Hepatocyte (in vitro differentiated cells): ENCODE measurements around the gene EEF1AKMT1. TPM values are rescaled to one million over a fixed set of nuclear protein-coding genes. Genes with fewer than 3 reads are reported as not detected.

ENCODE experiments used
- DNase-seq: peaks from one replicate; pipeline ENCODE4 v3.0.0-alpha.2; 2016; ENCODE audit warnings: low spot score
- H2AFZ ChIP-seq: fragments of 200-600 bp; sonication (generic); 2 replicates; pipeline ENCODE4 v1.6.0; 2016; ENCODE audit warnings: antibody characterized with exemption, mild to moderate bottlenecking
- H3K27ac ChIP-seq: fragments of 200-600 bp; sonication (generic); 2 replicates; pipeline ENCODE4 v1.5.1; 2016; ENCODE audit warnings: mild to moderate bottlenecking
- H3K27me3 ChIP-seq: fragments of 200-600 bp; sonication (generic); 2 replicates; pipeline ENCODE4 v1.6.1; 2016
- H3K36me3 ChIP-seq: fragments of 200-600 bp; sonication (generic); replicated peaks from 2 replicates; pipeline ENCODE4 v1.5.1; 2016; ENCODE audit warnings: low read depth; ENCODE audit not compliant: insufficient read depth
- H3K4me1 ChIP-seq: fragments of 200-600 bp; sonication (generic); 2 replicates; pipeline ENCODE4 v1.5.1; 2016; ENCODE audit warnings: mild to moderate bottlenecking, moderate library complexity; ENCODE audit not compliant: insufficient read depth
- H3K4me2 ChIP-seq: fragments of 200-600 bp; sonication (generic); 2 replicates; pipeline ENCODE4 v1.6.0; 2016
- H3K4me3 ChIP-seq: fragments of 200-600 bp; sonication (generic); 2 replicates; pipeline ENCODE4 v1.5.1; 2016; ENCODE audit warnings: mild to moderate bottlenecking
- H3K79me2 ChIP-seq: fragments of 200-600 bp; sonication (generic); 2 replicates; pipeline ENCODE4 v1.6.0; 2017; ENCODE audit warnings: mild to moderate bottlenecking
- H3K9me2 ChIP-seq: fragments of 200-600 bp; sonication (generic); replicated peaks from 2 replicates; pipeline ENCODE4 v1.6.0; 2017; ENCODE audit warnings: mild to moderate bottlenecking; ENCODE audit not compliant: insufficient read depth
- H3K9me3 ChIP-seq: fragments of 200-600 bp; sonication (generic); 2 replicates; pipeline ENCODE4 v1.5.1; 2016; ENCODE audit warnings: low read depth, mild to moderate bottlenecking
- H4K20me1 ChIP-seq: fragments of 200-600 bp; sonication (generic); 2 replicates; pipeline ENCODE4 v1.6.0; 2016; ENCODE audit warnings: mild to moderate bottlenecking; ENCODE audit not compliant: insufficient read depth, poor library complexity, severe bottlenecking
- EZH2 ChIP-seq: fragments of 200-600 bp; sonication (generic); IDR thresholded peaks from 2 replicates; pipeline ENCODE4 v1.6.1; 2016; ENCODE audit warnings: antibody characterized with exemption, mild to moderate bottlenecking, borderline replicate concordance
- EZH2phosphoT487 ChIP-seq: fragments of 200-600 bp; sonication (generic); IDR thresholded peaks from one replicate; pipeline ENCODE4 v1.6.1; 2018; ENCODE audit warnings: antibody characterized with exemption, mild to moderate bottlenecking, low read depth, moderate library complexity; ENCODE audit not compliant: unreplicated experiment, severe bottlenecking
- WGBS: methylation state at CpG from one replicate; pipeline ENCODE4 v1.1.6; 2016; ENCODE audit warnings: low lambda C conversion rate; ENCODE audit errors: missing lambda C conversion rate; 5-methylcytosine and 5-hydroxymethylcytosine counted together
- polyA plus RNA-seq: library from polyadenylated mRNA; unstranded; fragments of >200 nt; fragmentation: Nextera tagmentation; extraction: Ambion mirVana; gene quantifications from 2 replicates; pipeline ENCODE4 v1.2.1, GENCODE V29; 2016
- total RNA-seq: library from RNA; depleted of rRNA; stranded (reverse); fragments of >200 nt; gene quantifications from 2 replicates; pipeline ENCODE4 v1.2.3, GENCODE V29; 2014
- TF ChIP-seq, protein P1 (sequence below): fragments of 200-600 bp; sonication (generic); IDR thresholded peaks from 2 replicates; pipeline ENCODE4 v1.5.1; 2016; ENCODE audit warnings: antibody characterized with exemption, mild to moderate bottlenecking; ENCODE audit not compliant: poor library complexity

The EEF1AKMT1 gene
- total and polyA plus RNA-seq, 2 experiments from 2014 or later: 9.2 to 13.6 TPM

DNA sequence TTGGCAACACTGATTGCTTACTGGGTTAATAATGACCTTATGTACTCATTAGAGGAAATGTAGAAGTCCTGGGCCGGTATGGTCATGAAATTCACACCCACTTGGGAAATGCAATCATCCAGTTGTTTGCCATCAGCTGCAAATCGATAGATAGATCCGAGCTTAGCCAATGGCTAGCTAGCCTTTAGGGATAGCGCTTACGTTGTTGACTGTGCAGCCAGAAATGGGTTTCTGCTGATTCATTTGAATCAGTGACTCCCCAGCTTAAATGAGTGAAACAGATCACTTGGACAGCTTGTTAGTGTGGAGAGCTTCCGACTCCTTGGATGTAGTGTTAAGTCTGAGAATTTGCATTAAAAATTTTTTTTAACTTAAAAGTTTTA is 58.4 kb downstream of the EEF1AKMT1 start:
- TF ChIP-seq EZH2phosphoT487 (no peak), EZH2 (no peak)
- TF ChIP-seq, protein P1, sequence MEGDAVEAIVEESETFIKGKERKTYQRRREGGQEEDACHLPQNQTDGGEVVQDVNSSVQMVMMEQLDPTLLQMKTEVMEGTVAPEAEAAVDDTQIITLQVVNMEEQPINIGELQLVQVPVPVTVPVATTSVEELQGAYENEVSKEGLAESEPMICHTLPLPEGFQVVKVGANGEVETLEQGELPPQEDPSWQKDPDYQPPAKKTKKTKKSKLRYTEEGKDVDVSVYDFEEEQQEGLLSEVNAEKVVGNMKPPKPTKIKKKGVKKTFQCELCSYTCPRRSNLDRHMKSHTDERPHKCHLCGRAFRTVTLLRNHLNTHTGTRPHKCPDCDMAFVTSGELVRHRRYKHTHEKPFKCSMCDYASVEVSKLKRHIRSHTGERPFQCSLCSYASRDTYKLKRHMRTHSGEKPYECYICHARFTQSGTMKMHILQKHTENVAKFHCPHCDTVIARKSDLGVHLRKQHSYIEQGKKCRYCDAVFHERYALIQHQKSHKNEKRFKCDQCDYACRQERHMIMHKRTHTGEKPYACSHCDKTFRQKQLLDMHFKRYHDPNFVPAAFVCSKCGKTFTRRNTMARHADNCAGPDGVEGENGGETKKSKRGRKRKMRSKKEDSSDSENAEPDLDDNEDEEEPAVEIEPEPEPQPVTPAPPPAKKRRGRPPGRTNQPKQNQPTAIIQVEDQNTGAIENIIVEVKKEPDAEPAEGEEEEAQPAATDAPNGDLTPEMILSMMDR: no peak
- Histone ChIP-seq H3K27me3 (no peaks in the 10 kb centered on the region), H2AFZ (no peak overlapping the region), H3K9me3 (no peaks in the 10 kb centered on the region), H3K9me2 (no peaks in the 10 kb centered on the region), H4K20me1 (no peaks in the 10 kb centered on the region), H3K27ac (no peak overlapping the region), H3K36me3 (no peaks in the 10 kb centered on the region), H3K4me1 (peaks cover 7% of the 10 kb centered on the region), H3K4me2 (no peak overlapping the region), H3K4me3 (no peak overlapping the region), H3K79me2 (no peaks in the 10 kb centered on the region)
- WGBS: 88% methylated on average over 6 of the region's 6 CpGs
- no peak for DNase-seq

DNA sequence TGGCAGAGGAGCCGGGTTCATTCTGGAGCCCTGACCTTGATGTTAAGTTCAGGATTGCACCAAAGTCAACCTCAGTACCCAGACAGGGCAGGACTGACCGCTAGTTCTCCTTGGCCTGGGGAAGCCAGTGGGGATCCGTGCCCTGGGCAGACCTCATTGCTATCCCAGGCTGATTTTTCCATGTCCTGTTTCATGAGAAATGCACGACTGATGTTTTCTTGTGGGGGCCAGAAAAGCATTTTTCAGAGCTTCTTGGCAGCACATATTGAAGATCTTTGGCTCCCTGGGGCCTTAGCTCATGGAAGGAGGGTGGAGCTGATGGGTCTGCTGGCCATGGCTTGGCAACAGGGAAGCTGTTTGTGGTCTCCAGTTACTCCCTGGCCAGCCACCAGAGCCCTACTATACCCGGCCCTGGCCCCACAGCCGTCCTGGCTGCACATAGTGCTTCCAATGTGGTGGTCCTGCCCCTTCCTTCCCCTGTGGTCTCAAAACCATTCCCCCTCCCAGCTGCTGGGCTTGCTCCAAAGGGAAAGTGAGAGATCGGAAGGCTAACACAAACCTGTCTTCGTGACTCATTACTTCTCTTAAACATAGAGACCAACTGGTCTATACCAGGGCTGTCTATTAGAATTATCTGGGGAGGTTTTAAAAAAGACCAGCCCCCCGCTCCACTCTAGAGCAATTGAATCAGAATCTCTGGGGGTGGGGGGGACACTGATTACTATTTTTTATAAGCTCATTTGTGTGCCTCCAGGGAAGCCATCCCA is 59.0 kb downstream of the EEF1AKMT1 start:
- H3K4me2 ChIP-seq: no peak overlapping the region
- H3K9me2 ChIP-seq: no peaks in the 10 kb centered on the region
- H3K79me2 ChIP-seq: no peaks in the 10 kb centered on the region
- TF ChIP-seq, protein P1: no peak
- TF ChIP-seq EZH2phosphoT487 (no peak), EZH2 (no peak)
- peak overlapping the region; percentile 8 for H3K27ac ChIP-seq
- no peak overlapping the region for H2AFZ ChIP-seq
- H3K4me1 ChIP-seq: peaks cover 7% of the 10 kb centered on the region
- DNase-seq: peak; percentile 48
- no peaks in the 10 kb centered on the region for H3K36me3 ChIP-seq
- H4K20me1 ChIP-seq: no peaks in the 10 kb centered on the region
- H3K27me3 ChIP-seq: no peaks in the 10 kb centered on the region
- H3K9me3 ChIP-seq: no peaks in the 10 kb centered on the region
- H3K4me3 ChIP-seq: no peak overlapping the region
- WGBS: 86% methylated on average over 9 of the region's 9 CpGs

DNA sequence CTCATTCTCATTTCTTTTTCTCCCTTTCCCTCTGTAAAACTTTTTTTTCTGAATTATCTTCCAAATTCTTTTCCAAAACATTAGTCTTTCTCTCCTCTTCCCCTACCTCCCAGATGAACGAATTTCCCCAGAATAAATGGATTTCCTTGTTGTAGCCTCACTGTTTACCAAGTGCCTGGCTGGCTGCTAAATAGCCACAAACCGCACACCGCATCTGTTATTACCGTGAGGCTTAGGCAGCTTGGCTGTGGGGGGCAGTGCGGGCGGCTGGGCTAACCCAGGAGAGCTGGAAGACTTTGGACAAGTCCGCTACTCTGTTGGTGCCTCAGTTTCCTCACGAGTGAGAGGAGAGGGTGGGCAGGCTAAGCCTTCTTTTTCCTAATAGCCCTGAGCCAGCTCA is 59.6 kb downstream of the EEF1AKMT1 start:
- H3K79me2 ChIP-seq: no peaks in the 10 kb centered on the region
- no peaks in the 10 kb centered on the region for H3K27me3 ChIP-seq
- H3K9me2 ChIP-seq: no peaks in the 10 kb centered on the region
- H3K36me3 ChIP-seq: no peaks in the 10 kb centered on the region
- H3K4me1 ChIP-seq: peaks cover 7% of the 10 kb centered on the region
- H4K20me1 ChIP-seq: no peaks in the 10 kb centered on the region
- 91% methylated on average over 8 of the region's 8 CpGs for WGBS
- peak overlapping the region; percentile 8 for H3K27ac ChIP-seq
- H3K4me3 ChIP-seq: no peak overlapping the region
- TF ChIP-seq EZH2 (no peak), EZH2phosphoT487 (no peak)
- TF ChIP-seq, protein P1: no peak
- no peak overlapping the region for H3K4me2 ChIP-seq
- no peak for DNase-seq
- H3K9me3 ChIP-seq: no peaks in the 10 kb centered on the region
- no peak overlapping the region for H2AFZ ChIP-seq
